Epithelial cell of proximal tubule (primary cell): ENCODE data around the gene NR2F1. TPM values are rescaled to one million over a fixed set of nuclear protein-coding genes. Genes with fewer than 3 reads are reported as not detected.

Experiments
- DNase-seq: peaks from one replicate; pipeline ENCODE4 v3.0.0-alpha.2; 2011; ENCODE audit warnings: low read depth
- H3K4me3 ChIP-seq: 2 replicates; pipeline ENCODE4 v1.5.1; 2011; ENCODE audit warnings: low read depth, mild to moderate bottlenecking, low read length
- CTCF ChIP-seq: conservative IDR thresholded peaks from 2 replicates; pipeline ENCODE4 v1.5.1; 2012; ENCODE audit warnings: low read depth, mild to moderate bottlenecking, low read length
- total RNA-seq: library from RNA; depleted of rRNA; stranded (reverse); fragments of >200 nt; gene quantifications from 2 replicates; pipeline ENCODE4 v1.2.3, GENCODE V29; 2015

The NR2F1 gene
- total RNA-seq, 1 donor from 2014 or later: 14.8 TPM

- DNase-seq: no peak
- H3K4me3 ChIP-seq: no peak overlapping the region
- no peak for TF ChIP-seq CTCF
Measured at GRCh38 chr5:93637697-93638096, 54.7 kb downstream of the NR2F1 start.

- no peak for DNase-seq
- no peak overlapping the region for H3K4me3 ChIP-seq
- no peak for TF ChIP-seq CTCF
Measured at GRCh38 chr5:93642526-93642925, 59.5 kb downstream of the NR2F1 start.

Other genes starting within 250 kb of the NR2F1 start
- 1.2 and 1.6 TPM in 2 replicates for gene NR2F1-AS1, start 2.0 kb upstream of the NR2F1 start, total RNA-seq
- gene POU5F2, start 158.4 kb downstream of the NR2F1 start, total RNA-seq: 0.07 and 0.12 TPM in 2 replicates